ENCODE data around the gene PDE4D. TPM values are rescaled to one million over a fixed set of nuclear protein-coding genes. Genes with fewer than 3 reads are reported as not detected.

Gene PDE4D
- total RNA-seq, 6 experiments from 2014 or later, result 1.6 to 10.3 (median 5.6) TPM

GRCh38 chr5:59206132-59206581, 687.4 kb downstream of the PDE4D start:
- DNase-seq (no peak), ATAC-seq (no peak)
- Histone ChIP-seq H3K27ac (no peak overlapping the region), H3K9me3 (no peaks in the 10 kb centered on the region), H3K27me3 (no peaks in the 10 kb centered on the region), H3K36me3 (no peaks in the 10 kb centered on the region), H3K4me3 (no peak overlapping the region), H3K4me1 (no peaks in the 10 kb centered on the region)
- intact Hi-C loops (cut with DNase I), result no loop called here
- TF ChIP-seq POLR2A (IDR thresholded peaks at IDR 0.05) (no peak), CTCF (IDR thresholded peaks at IDR 0.05) (no peak)
- 57% methylated on average over 1 of the region's 1 CpG for whole genome bisulfite sequencing (ENCODE audit: insufficient coverage, low coverage, low lambda C conversion rate, missing lambda C conversion rate)

GRCh38 chr5:59204114-59204897, 689.2 kb downstream of the PDE4D start:
- intact Hi-C loops (cut with DNase I), result no loop called here
- no peak overlapping the region for H3K27ac ChIP-seq
- ATAC-seq, result no peak

GRCh38 chr5:59199868-59200267, 693.7 kb downstream of the PDE4D start:
- no peaks in the 10 kb centered on the region for H3K36me3 ChIP-seq
- 57% methylated on average over 7 of the region's 7 CpGs for WGBS (ENCODE audit: insufficient coverage, low coverage, low lambda C conversion rate, missing lambda C conversion rate)

More at GRCh38 chr5:59204114-59204897, 689.2 kb downstream of the PDE4D start:
- WGBS (ENCODE audit: insufficient coverage, low coverage, low lambda C conversion rate, missing lambda C conversion rate), result 73% methylated on average over 5 of the region's 5 CpGs
- H3K4me1 ChIP-seq, result no peaks in the 10 kb centered on the region
- no peaks in the 10 kb centered on the region for H3K36me3 ChIP-seq
- no peak overlapping the region for H3K4me3 ChIP-seq
- no peak for DNase-seq
- no peaks in the 10 kb centered on the region for H3K27me3 ChIP-seq
- H3K9me3 ChIP-seq, result no peaks in the 10 kb centered on the region
- TF ChIP-seq CTCF (IDR thresholded peaks at IDR 0.05), result no peak
- TF ChIP-seq POLR2A (IDR thresholded peaks at IDR 0.05), result no peak

GRCh38 chr5:59198832-59199231, 694.7 kb downstream of the PDE4D start:
- no peaks in the 10 kb centered on the region for H3K36me3 ChIP-seq
- H3K9me3 ChIP-seq, result no peaks in the 10 kb centered on the region
- DNase-seq (no peak), ATAC-seq (no peak)
- no peak overlapping the region for H3K4me3 ChIP-seq
- TF ChIP-seq POLR2A (IDR thresholded peaks at IDR 0.05), result no peak
- no peak for TF ChIP-seq CTCF (IDR thresholded peaks at IDR 0.05)
- no peak overlapping the region for H3K27ac ChIP-seq
- intact Hi-C loops (cut with DNase I), result no loop called here
- H3K4me1 ChIP-seq, result no peaks in the 10 kb centered on the region
- no peaks in the 10 kb centered on the region for H3K27me3 ChIP-seq
- WGBS (ENCODE audit: insufficient coverage, low coverage, low lambda C conversion rate, missing lambda C conversion rate), result 75% methylated on average over 1 of the region's 1 CpG

More at GRCh38 chr5:59199868-59200267, 693.7 kb downstream of the PDE4D start:
- H3K27ac ChIP-seq, result no peak overlapping the region
- no peaks in the 10 kb centered on the region for H3K4me1 ChIP-seq
- intact Hi-C loops (cut with DNase I), result no loop called here
- ATAC-seq, result no peak
- H3K9me3 ChIP-seq, result no peaks in the 10 kb centered on the region
- no peaks in the 10 kb centered on the region for H3K27me3 ChIP-seq
- DNase-seq, result no peak
- no peak overlapping the region for H3K4me3 ChIP-seq
- no peak for TF ChIP-seq CTCF (IDR thresholded peaks at IDR 0.05)
- TF ChIP-seq POLR2A (IDR thresholded peaks at IDR 0.05), result no peak

Measured in right lobe of liver (tissue), 6 donors.